ENCODE results near the gene CLPTM1.

CLPTM1 gene

DNA sequence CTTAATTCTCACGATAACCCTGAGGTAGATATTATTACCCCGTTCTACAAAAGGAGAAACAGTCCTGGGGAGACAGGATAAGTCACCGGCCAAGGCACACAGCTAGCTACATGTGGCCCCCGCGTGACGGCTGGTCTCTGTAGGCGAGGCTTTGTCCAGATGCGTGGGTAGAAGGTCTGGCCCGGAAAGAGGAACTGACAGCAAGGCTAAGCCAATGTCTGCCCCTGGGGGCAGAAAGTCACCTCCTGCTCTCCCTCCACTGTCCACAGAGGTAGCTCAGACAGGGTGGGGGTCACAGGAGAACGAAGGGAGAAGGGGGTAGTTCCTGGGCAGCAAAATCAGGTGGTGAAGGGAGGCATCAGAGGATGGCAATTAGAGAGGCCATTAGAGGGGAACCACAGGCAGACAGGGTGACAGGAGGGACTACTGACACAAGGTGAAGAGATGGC is 11.4 kb upstream of the CLPTM1 start:
- no peaks in the 10 kb centered on the region for H3K4me1 ChIP-seq (ENCODE audit: low read depth, poor library complexity, severe bottlenecking)
- no peaks in the 10 kb centered on the region for H3K79me2 ChIP-seq (ENCODE audit: insufficient read depth, low read depth)
- H3K27me3 ChIP-seq (ENCODE audit: insufficient read depth, low read depth) = no peaks in the 10 kb centered on the region
- no peak overlapping the region for H3K9ac ChIP-seq
- no peak overlapping the region for H3K4me2 ChIP-seq
- H3K27ac ChIP-seq = no peak overlapping the region
- no peaks in the 10 kb centered on the region for H4K20me1 ChIP-seq (ENCODE audit: insufficient read depth)
- no peak overlapping the region for H2AFZ ChIP-seq (ENCODE audit: low read depth)
- no peak overlapping the region for H3K4me3 ChIP-seq (IDR thresholded peaks at IDR 0.05; ENCODE audit: insufficient read depth, low read depth, low read length)
- TF ChIP-seq, protein P1, sequence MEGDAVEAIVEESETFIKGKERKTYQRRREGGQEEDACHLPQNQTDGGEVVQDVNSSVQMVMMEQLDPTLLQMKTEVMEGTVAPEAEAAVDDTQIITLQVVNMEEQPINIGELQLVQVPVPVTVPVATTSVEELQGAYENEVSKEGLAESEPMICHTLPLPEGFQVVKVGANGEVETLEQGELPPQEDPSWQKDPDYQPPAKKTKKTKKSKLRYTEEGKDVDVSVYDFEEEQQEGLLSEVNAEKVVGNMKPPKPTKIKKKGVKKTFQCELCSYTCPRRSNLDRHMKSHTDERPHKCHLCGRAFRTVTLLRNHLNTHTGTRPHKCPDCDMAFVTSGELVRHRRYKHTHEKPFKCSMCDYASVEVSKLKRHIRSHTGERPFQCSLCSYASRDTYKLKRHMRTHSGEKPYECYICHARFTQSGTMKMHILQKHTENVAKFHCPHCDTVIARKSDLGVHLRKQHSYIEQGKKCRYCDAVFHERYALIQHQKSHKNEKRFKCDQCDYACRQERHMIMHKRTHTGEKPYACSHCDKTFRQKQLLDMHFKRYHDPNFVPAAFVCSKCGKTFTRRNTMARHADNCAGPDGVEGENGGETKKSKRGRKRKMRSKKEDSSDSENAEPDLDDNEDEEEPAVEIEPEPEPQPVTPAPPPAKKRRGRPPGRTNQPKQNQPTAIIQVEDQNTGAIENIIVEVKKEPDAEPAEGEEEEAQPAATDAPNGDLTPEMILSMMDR (conservative IDR thresholded peaks at IDR 0.05; ENCODE audit: low read depth, low read length) = no peak
- H3K36me3 ChIP-seq (ENCODE audit: insufficient read depth) = no peaks in the 10 kb centered on the region

DNA sequence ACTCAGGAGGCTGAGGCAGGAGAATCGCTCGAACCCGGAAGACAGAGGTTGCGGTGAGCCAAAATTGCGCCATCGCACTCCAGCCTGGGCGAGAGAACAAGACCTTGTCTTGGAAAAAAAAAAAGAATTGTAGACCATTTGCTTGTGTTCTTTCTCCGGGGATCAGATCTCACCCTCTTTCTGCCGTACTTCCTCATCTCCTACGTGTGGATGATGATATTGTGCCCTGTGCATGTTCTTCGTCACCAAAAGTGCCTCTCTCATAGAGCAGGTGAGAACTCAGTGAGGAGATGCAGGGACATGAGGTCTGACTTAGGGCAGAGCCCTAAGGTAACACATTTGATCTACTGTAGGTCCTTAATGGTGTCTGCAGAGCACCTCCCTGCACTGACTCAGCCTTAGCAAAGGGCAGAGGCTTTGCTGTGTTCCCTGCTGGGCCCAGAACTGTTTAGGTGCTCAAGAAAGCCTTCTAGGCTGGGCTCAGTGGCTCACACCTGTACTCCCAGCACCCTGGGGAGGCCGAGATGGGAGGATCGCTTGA is 8.1 kb upstream of the CLPTM1 start:
- Histone ChIP-seq H3K27me3 (ENCODE audit: insufficient read depth, low read depth) (no peaks in the 10 kb centered on the region), H3K4me1 (ENCODE audit: low read depth, poor library complexity, severe bottlenecking) (no peaks in the 10 kb centered on the region)

DNA sequence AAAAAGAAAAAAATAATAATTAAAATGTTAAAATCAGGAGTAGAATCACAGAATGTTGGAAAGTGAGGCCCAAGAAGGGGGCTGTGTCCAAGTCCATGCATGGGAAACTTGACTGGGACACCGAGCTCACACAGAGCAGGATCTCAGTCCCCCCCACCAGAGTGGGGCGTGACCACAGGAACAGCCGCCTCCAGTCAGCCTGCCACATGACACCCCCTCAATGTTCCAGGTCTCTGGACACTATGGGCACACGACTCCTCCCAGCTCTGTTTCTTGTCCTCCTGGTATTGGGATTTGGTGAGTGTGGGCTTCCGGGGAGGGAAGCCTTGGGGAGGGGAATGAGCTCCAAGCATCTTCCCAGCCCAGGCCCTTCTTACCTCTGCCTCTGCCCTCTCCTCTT is 6.9 kb upstream of the CLPTM1 start:
- TF ChIP-seq, protein P1 (conservative IDR thresholded peaks at IDR 0.05; ENCODE audit: low read depth, low read length) = no peak
- no peak overlapping the region for H3K27ac ChIP-seq
- H3K4me3 ChIP-seq (IDR thresholded peaks at IDR 0.05; ENCODE audit: insufficient read depth, low read depth, low read length) = no peak overlapping the region
- no peaks in the 10 kb centered on the region for H3K27me3 ChIP-seq (ENCODE audit: insufficient read depth, low read depth)
- H3K9ac ChIP-seq = no peak overlapping the region
- no peaks in the 10 kb centered on the region for H4K20me1 ChIP-seq (ENCODE audit: insufficient read depth)
- H2AFZ ChIP-seq (ENCODE audit: low read depth) = no peak overlapping the region
- H3K36me3 ChIP-seq (ENCODE audit: insufficient read depth) = no peaks in the 10 kb centered on the region
- H3K4me2 ChIP-seq = no peak overlapping the region
- H3K4me1 ChIP-seq (ENCODE audit: low read depth, poor library complexity, severe bottlenecking) = no peaks in the 10 kb centered on the region
- no peaks in the 10 kb centered on the region for H3K79me2 ChIP-seq (ENCODE audit: insufficient read depth, low read depth)

More for the DNA sequence above, 8.1 kb upstream of the CLPTM1 start:
- TF ChIP-seq, protein P1 (conservative IDR thresholded peaks at IDR 0.05; ENCODE audit: low read depth, low read length) = no peak
- H3K4me3 ChIP-seq (IDR thresholded peaks at IDR 0.05; ENCODE audit: insufficient read depth, low read depth, low read length) = no peak overlapping the region
- no peaks in the 10 kb centered on the region for H4K20me1 ChIP-seq (ENCODE audit: insufficient read depth)
- no peak overlapping the region for H3K4me2 ChIP-seq
- no peak overlapping the region for H3K27ac ChIP-seq
- H3K79me2 ChIP-seq (ENCODE audit: insufficient read depth, low read depth) = no peaks in the 10 kb centered on the region
- no peak overlapping the region for H3K9ac ChIP-seq
- no peaks in the 10 kb centered on the region for H3K36me3 ChIP-seq (ENCODE audit: insufficient read depth)
- no peak overlapping the region for H2AFZ ChIP-seq (ENCODE audit: low read depth)

DNA sequence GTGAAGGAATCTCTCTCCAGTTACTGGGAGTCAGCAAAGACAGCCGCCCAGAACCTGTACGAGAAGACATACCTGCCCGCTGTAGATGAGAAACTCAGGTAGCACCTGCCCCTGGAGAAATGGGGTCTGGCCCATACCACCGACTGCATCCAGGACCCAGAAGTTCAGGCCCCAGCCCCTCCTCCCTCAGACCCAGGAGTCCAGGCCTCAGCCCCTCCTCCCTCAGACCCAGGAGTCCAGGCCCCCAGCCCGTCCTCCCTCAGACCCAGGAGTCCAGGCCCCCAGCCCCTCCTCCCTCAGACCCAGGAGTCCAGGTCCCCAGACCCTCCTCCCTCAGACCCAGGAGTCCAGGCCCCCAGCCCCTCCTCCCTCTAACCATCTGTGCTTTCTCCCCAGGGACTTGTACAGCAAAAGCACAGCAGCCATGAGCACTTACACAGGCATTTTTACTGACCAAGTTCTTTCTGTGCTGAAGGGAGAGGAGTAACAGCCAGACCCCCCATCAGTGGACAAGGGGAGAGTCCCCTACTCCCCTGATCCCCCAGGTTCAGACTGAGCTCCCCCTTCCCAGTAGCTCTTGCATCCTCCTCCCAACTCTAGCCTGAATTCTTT is 6.3 kb upstream of the CLPTM1 start:
- Histone ChIP-seq H3K4me1 (ENCODE audit: low read depth, poor library complexity, severe bottlenecking) (peaks cover 4% of the 10 kb centered on the region), H3K4me3 (IDR thresholded peaks at IDR 0.05; ENCODE audit: insufficient read depth, low read depth, low read length) (no peak overlapping the region), H3K9ac (no peak overlapping the region), H3K4me2 (no peak overlapping the region), H3K36me3 (ENCODE audit: insufficient read depth) (no peaks in the 10 kb centered on the region), H3K27me3 (ENCODE audit: insufficient read depth, low read depth) (no peaks in the 10 kb centered on the region), H3K79me2 (ENCODE audit: insufficient read depth, low read depth) (no peaks in the 10 kb centered on the region), H2AFZ (ENCODE audit: low read depth) (no peak overlapping the region), H3K27ac (no peak overlapping the region), H4K20me1 (ENCODE audit: insufficient read depth) (no peaks in the 10 kb centered on the region)
- TF ChIP-seq, protein P1 (conservative IDR thresholded peaks at IDR 0.05; ENCODE audit: low read depth, low read length) = no peak

All from KMS-11 (cell line).